NCI-H345 (cell line): ENCODE measurements around the gene FOXN3.
A peak's percentile ranks its signal among the peaks of the same experiment; 100 is the strongest.

Experiments
- DNase-seq: peaks from one replicate; lab custom pipeline; 2025; lab: John Stamatoyannopoulos, UW

Gene FOXN3

DNA sequence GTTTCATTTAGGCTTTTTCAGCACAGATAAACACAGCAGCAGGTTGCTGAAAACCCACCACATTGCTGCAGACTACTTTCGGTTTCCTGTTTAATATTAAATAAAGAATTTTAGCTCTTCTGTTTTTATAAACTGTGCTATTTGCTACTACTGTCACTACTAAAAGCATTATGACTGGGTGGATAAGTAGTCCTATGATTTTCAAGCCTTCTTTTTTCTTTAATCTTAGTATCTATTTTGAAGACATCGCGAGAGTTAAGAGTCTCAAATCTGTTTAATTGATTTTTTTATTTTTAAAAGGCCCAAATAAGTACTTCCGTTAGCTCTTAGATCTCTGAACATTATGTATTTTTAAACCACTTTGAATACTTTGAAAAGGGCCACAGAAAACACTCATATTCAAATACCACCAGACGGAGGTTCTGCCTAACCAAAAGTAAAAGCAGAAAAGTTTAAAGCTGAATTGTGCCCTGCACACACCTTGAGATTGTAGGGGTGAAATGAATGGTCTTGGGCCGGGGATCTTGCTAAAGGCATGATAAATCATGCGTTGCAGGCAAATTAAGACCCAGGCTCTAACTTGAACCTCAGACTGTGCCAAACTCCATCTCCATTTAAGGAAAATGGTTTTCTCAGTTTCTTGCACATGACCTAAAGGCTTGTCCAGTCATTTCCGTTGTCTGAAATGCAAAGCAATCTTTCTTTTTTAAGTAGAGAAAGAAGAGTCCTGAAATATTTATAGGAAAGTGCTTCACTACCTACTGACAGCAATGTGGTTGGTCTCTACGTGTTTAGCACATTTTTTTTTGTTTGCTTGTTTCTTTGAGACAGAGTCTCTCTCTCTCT, 13.6 kb upstream of the FOXN3 start:
- no peak for DNase-seq

GRCh38 chr14:89429199-89430181, 12.5 kb upstream of the FOXN3 start:
- peak; percentile 74 for DNase-seq

DNA sequence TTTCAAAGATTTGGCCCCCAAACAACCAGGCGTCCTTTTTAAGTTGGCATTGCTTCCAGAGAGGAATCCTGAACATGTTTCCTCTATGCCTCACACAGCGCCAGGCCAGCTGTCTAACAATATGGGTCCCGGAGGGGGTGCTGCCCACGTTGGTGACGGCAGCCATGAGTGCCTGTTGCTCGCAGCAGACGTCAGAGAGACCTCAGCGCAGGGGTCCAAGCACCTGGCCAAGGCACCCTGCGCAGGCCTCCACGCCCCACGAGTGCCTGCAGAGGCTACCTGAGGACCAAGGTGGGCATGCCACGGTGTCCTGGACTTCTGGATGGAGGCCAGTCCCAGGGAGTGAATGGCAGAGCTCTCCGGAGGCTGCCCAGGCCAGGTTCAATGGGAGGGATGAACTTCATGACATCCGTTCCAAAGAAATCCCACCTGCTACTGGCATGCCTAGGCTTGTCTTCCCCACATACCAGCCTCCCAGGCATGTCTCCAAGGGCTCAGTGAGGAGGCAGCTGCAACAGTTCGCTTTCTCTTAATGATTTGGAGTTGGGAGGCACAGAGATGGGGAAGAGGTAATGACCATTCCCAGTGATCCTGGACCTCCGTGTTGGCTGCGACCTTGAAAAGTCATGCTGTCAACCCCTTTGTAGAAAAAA, 11.6 kb upstream of the FOXN3 start:
- peak; percentile 87 for DNase-seq

DNA sequence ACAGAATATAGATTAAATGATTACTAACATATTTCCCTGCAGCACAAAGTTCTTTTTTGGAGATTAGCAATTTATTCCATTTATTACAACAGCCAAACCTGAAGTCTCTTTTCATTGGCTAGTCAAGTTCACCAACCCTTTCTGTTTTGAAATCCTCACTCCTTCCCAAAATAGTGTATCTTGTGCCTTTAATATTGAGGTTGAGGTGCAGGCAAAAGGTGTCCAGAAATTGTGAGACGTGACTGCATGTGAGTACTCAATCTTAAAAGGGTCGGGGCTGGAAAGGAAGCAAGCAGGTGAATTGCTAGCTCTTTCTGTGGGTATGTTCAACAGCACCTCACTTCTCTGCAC, 11.1 kb upstream of the FOXN3 start:
- DNase-seq = no peak

GRCh38 chr14:89427426-89428172, 10.6 kb upstream of the FOXN3 start:
- DNase-seq = no peak

GRCh38 chr14:89425931-89426330, 8.9 kb upstream of the FOXN3 start:
- DNase-seq = no peak

GRCh38 chr14:89424241-89424640, 7.2 kb upstream of the FOXN3 start:
- no peak for DNase-seq

- DNase-seq = no peak
These were observed 5.9 kb upstream of the FOXN3 start for GRCh38 chr14:89422952-89423345.

GRCh38 chr14:89422181-89422951, 5.3 kb upstream of the FOXN3 start:
- DNase-seq = no peak

DNA sequence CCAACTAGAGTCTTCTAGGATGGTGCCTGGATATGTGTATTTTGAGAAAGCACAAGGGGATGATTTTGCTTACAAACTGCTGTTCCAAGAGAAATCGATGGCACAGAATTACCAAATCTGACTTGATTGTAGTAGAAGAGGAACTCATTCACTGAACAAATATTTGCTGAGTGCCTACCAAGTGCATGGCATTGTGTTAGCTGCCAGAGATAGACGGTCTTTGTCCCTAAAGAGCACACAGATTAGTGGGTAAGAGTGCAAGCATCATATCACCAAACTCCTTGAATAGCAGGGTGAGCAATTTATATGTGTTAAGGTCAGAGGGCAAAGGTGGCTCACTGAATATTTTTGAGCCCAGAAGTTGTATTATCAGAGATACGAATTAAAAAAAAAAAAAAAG, 3.5 kb upstream of the FOXN3 start:
- DNase-seq = peak; percentile 91

- peak; percentile 64 for DNase-seq
These were observed 3.0 kb upstream of the FOXN3 start for GRCh38 chr14:89419973-89420482.

DNA sequence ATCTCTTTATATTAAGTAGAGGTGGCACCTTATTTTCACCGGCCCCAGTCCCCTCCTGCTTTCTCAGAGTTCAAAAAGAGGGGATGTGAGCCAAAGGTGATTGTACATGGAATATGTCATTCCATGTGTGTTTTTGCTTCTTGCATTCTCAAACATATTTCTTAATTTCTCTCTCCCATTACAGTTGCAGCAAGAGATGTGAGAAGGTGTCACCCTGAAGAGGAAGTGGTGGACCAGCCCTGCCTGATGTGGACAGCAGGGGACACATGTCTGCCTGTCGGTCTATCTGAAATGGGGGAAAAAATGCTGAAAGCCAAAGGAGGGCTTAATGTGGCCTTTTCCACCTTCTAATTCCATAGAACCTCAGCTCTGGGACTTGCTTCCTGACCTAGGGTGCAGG, 1.9 kb upstream of the FOXN3 start:
- no peak for DNase-seq

GRCh38 chr14:89418452-89418851, 1.4 kb upstream of the FOXN3 start:
- DNase-seq = no peak

- DNase-seq = peak; percentile 81
These were observed 612 bp upstream of the FOXN3 start for GRCh38 chr14:89417465-89418225.

- DNase-seq = peak; percentile 97
These were observed 734 bp downstream of the FOXN3 start for GRCh38 chr14:89416002-89416995.

- no peak for DNase-seq
These were observed 1.9 kb downstream of the FOXN3 start for GRCh38 chr14:89415159-89415558.

GRCh38 chr14:89411976-89412375, 5.1 kb downstream of the FOXN3 start:
- no peak for DNase-seq

DNA sequence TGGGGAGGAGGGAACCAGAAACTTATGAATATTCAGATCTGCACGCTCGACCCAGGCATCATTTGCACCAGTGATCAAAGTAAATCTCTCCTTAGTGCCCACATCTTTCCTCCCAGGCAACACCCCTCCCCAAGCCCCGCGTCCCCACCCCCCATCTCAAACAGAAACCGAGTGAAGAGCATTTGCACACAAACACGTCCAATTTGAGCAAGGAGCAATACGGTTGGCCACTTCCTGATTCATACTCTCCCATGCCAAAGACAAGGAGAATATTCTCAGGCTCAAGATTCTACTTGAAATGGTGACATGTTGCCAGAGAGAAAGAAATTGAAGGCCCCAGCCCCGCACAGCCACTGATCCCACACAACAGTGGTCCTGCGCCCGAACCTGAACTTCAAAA, 7.1 kb downstream of the FOXN3 start:
- no peak for DNase-seq
